ENCODE measurements around the gene FMN1.

FMN1 gene

DNA sequence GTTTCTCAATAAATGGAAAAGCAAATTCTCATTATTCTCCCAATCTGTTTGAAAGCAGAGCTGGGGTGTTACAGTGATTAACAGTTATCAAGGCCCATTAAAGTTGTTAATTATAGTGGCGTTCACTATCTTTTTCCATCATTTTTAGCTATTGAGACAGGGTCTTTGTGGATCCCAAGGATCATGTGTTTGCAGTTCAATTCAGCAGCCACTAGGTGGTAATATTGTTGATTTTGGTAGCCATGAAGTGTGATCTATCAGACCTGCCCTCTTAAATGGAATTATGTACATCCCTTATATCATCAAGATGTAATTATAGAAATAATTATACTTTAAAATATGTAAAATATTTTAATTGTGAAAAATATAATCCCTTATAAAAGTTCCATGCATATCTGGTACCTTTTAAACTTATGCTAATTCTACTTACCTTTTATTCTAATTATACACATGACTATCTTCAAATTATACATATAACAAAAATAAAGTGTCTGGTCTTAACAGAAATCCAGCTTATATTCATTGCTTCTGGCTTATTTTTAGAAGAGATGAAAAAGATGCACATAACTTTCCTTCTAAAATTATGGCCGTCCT, 350.3 kb downstream of the FMN1 start:
- in situ Hi-C loops (cut with MboI; ENCODE audit: low sequenced_read_pairs), result no loop called here

DNA sequence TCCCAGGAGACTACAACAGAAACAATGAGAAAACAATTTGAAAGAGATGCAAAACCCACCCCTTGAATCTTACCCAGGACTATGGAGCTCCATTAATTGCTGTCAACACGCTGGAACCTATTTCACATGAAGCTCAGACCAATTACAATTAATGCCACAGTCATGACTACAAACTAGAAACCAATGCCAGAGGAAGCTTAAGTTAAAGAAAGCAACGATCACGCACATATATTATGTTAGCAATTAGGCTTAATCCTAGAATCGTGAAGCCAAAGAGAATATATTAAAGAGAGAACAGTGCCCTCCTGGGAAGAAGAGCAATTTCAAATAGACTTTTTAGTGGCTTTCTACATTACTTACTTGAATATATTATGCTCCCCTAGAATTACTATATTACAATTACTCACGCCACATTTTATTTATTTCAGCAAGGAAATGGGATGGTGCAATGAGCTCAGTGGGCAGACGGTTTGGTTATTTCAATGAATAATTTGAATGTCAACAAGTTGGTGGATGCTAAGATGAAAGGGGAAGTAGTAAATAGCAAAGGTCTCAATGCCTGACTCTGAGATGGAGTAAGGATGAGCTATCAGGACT, 351.2 kb downstream of the FMN1 start:
- in situ Hi-C loops (cut with MboI; ENCODE audit: low sequenced_read_pairs), result no loop called here

DNA sequence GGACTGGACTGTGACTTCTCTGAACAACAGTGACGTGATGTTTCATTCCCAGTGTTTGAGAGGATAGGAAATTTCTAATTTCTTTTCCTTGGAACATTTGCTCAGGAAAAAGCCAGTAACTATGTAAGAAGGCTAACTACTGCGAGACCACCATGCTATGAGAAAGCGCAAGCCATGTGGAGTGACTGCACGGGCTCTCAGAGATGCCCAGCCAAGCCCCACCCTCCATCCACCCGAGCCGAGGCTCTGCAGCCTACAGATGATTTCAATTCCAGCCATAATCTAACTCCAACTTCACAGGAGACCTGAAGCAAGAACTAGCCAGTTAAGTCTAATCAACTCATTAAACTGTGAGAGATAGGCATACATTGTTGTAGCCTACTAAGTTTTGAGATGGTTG, 352.4 kb downstream of the FMN1 start:
- in situ Hi-C loops (cut with MboI; ENCODE audit: low sequenced_read_pairs), result no loop called here

DNA sequence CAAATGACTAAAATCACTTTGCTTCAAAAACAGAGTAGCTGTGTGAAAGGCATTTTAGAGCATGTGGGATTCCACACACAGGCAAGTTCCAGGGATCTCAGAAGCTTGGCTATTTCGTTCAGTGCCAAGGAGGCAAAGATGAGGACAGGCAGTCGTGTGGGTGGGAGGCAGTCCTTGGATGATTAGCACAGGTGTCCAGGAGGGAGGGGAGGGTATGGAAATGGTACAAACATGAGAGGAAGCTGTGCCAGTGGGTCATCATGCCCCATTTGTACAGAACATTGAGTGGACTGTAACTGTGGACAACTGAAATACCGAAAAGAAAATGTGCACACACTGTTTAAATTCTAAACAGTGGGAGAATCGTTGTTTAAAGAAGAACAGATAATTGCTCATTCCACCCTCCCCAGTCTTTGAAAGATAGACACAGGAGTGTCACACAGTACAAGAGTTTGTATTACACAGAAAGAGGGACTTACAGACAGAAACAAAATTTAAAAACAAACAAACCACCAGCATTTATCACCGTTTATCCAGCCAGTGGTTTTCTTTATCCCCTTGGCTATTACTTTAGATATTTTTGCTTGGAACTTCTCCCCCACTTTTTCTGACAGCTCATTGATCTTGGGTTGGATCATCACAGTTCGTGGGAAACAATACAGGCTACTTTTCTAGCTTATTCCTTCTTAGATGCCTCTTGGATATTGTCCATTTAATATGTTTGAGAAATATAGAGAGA, 353.8 kb downstream of the FMN1 start:
- in situ Hi-C loops (cut with MboI; ENCODE audit: low sequenced_read_pairs), result no loop called here

DNA sequence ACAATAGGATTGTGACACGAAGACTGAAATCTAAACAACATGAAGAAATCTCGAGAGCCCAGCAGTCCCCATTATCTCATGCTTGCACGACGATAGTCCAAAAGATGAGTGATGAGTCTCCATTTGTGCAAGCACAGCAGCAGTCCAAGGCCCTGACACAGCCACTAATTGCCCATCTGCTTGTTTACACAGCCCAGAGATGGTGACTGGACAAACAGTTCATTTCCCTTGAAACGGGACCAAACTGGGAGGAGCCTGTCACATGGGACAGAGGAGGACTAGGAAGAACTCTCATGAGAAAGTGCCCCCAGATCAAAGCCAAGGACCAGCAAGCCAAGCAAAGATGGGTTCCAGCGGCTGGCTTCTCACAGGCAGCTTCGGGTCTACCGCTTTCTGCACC, 355.7 kb downstream of the FMN1 start:
- in situ Hi-C loops (cut with MboI; ENCODE audit: low sequenced_read_pairs), result no loop called here

DNA sequence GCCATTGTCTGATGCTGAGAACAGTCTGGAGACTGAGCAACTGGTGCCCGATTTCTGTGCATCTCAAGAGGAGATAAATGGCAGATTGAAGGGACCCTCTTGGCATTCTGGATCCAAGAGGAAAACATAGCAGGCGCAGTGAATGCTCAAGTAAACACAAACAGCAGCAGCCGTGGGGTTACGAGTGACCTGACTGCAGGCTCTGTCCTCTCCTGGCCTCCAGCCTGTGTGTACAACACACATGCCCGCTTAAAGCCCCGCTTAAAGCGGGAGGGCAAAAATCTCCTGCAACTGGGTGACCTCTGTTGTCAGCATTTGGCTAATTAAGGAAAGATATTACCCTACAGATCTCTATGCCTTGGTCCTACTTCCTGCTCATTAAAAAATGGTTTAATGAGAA, 356.2 kb downstream of the FMN1 start:
- in situ Hi-C loops (cut with MboI; ENCODE audit: low sequenced_read_pairs), result no loop called here

DNA sequence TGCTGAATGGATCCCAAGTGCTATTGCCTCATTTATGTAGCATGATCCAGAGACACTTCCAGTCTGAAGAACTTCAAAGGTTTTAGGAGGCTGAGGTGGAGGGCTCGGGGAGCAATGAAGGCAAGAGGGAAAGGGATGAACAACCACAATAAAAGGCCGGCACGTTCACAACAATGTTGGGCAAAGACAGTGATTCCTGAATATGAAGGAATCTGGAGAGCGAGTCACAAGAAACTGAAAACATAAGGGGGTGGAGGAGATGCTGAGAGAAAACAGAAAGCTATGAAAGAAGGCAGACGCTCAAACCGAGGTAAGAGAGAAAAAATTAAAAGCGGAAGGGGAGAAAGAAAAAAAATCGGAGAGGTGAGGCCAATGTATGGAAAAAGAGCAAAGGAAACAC, 356.6 kb downstream of the FMN1 start:
- in situ Hi-C loops (cut with MboI; ENCODE audit: low sequenced_read_pairs), result no loop called here

DNA sequence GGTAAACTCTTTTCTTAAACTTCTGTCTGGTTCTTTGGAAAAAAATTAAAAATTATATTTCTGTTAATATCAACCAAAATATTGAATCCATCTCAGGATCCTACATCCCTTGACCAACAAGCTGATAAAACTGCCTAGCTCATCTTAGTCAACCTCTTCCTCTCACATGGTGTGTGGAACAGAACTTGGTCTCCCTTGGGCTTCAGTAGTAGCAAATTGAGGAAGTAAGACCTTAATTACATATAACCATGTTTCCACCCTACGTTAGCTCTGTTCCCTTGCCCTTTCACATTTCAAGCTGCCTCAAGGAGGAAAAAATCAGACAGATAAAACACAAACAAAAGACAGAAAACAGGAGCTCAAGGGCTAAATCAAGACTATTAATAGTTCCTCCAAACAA, 360.4 kb downstream of the FMN1 start:
- in situ Hi-C loops (cut with MboI; ENCODE audit: low sequenced_read_pairs), result no loop called here

DNA sequence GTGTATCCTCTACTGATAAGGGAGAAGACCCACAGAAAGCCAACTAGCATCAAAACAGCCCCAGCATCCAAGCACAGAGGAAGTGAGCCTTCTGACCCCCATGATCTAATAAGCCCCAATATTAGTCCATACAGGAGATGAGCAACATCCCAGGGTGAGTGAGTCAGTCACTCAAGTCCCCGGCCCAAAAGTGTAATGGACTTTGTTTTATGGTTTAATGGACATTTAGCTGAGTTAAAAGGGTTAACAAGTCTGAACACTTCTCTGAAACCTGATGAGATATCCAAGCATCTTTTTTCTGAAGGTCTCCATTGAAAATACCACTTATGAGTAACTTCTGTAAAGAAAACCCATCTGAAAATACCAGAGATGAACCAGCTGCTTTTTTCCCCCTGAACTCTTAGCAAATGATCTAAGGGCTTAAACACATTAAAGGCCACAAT, 361.1 kb downstream of the FMN1 start:
- in situ Hi-C loops (cut with MboI; ENCODE audit: low sequenced_read_pairs), result no loop called here

DNA sequence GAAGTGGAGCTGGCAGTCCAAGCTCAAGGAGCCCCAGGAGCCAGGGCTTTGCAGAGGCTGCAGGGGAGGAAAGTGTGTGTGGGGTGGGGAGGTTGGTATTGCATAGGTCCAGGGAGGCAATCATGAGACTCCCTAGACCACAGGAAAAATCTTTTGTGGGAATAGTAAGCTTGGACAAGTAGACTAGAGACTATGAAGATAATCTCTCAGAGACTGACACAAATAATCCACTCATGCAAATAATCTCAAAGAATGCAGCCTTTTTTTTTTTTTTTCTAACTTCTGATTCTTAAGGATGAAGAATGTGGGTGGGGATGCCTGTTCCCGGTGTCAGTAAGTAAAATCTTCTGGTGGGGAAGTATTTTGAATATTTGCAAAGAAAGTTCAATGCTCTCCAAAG, 363.0 kb downstream of the FMN1 start:
- in situ Hi-C loops (cut with MboI; ENCODE audit: low sequenced_read_pairs), result no loop called here

DNA sequence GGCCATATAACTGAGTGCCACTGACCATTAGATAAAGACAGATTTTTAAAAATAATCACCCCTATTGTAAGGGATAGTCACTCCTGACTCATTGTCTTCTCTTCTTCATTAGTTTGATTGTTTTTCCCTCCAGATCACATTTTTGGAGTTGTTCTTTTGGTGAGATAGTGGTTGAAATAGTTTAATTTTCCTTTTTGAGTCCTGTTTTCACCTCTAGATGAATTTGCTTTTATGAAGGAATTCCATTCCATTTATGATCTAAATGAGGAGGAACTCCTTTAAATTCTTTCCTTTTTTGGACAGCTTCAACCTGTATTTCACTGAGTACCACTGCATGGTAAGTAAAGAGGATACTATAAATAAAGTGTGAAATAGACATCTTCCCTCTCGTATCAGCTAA, 364.3 kb downstream of the FMN1 start:
- in situ Hi-C loops (cut with MboI; ENCODE audit: low sequenced_read_pairs), result no loop called here

DNA sequence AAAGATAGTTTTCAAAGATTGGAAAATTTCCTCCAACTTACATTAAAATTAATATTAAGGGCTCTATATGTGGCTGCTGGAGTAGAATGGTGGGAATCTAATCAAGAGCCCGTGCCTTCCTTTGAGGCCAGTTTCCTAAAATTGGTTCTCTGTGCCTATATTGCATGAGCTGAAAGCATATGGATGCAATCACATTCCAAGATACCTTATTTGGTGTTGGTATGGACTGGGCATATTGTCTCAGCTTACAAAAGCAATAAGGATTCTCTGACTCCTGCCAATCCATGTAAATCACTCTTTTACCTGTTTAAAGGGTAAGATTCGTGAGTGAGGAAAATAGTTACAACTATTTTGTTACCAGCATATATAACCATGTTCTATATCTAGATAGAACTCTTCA, 365.1 kb downstream of the FMN1 start:
- in situ Hi-C loops (cut with MboI; ENCODE audit: low sequenced_read_pairs), result no loop called here

DNA sequence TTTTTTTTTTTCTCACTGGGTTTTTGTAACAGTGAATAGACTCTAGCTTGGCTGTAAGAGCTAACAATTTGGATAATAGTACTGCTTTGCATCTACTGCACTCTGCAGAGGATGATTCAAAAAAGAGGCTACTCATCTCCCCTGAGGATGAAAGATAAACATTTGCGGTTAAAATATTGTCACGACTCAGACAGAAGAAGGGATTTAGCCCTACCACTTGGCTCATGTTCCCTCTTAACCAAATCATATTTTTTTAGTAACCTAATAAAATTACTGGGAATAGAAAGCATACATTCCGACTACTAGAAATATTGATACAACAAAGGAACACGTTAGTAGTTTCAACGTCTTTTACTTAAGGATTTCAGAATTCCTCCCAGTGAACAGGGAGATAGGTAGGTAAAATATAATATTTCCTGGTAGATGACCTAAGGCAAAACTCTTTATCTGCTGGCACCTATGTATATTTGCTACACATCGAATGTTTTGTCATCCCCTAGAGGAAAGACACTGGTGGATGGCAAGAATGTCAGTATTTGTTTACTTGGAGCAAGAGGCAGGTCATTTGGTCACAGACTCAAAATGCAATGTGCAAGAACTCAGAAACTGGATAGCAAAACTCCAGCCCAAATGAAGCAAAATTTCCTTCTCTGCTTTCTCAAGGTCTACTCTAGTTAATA, 365.9 kb downstream of the FMN1 start:
- in situ Hi-C loops (cut with MboI; ENCODE audit: low sequenced_read_pairs), result no loop called here

DNA sequence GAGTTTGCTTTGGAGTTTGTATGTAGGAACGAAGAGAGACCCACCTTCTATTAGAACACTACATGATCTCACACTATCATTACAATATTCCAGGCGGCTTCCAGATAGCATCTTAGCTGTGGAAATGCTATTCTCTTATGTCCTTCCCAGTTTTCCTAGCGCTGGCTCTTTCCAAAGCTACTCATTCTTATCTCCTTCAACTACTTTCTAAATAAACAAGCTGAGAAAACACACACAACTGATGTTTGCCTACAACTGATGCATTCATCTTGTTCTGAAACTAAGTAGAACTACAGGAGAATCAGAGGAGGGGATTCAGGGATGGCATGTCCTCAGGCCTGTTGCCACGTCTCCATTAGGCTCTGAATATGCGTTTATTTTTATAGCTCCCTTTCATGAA, 367.8 kb downstream of the FMN1 start:
- in situ Hi-C loops (cut with MboI; ENCODE audit: low sequenced_read_pairs), result no loop called here

DNA sequence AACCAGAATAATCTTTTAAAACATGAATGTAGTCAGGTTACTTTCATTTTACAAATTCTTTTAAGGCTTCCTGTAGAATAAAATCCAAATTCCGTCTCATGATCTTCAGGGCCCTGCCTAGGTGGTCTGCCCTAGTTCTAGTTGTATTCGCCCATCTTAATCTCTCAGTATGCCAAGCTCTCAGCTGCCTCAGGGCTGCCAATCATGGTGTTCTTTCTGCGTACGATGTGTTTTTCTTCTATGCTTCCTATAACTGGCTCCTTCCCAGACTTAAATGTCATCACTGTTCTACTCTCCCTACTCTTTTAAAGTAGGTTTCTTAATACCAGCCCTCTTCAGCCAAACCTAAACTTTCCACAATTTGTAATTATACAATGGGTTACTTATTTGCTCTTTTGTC, 369.3 kb downstream of the FMN1 start:
- in situ Hi-C loops (cut with MboI; ENCODE audit: low sequenced_read_pairs), result no loop called here

DNA sequence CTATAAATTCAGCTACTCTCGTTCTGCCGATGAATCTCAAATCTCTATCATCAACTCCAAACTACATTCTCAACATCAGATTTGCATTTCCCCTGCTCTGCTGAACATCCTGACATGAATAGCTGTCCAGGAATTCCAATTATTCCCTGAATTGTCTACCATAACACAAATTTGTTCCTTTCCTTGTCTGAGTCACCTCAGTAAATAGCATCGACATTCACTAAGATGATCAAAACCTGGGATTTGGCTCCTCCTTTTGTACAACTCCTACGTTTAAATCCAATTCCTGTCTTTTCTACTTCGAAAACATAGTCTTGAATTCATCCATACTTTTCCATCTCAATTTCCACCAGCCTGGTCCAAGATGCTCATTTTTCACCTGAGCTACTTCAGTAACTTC, 369.7 kb downstream of the FMN1 start:
- in situ Hi-C loops (cut with MboI; ENCODE audit: low sequenced_read_pairs), result no loop called here

DNA sequence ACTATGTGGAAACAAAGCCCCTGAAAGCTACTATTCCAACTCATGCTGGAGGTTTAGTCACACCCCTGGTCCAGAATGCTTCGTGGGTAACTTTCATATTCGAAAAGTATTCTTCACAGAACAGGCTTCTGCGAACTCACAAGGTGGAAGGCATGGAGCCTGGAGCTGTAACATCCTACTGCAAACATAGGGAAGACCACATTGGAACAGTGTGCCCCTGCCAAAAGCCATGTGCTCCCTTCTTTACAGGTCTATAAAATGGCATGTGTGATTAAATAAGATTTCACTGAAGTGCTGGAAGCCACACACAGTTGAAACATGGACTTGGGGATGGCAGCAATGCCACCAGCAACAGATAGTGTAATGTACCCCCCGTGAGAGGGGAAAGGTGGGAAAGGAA, 370.8 kb downstream of the FMN1 start:
- in situ Hi-C loops (cut with MboI; ENCODE audit: low sequenced_read_pairs), result no loop called here

DNA sequence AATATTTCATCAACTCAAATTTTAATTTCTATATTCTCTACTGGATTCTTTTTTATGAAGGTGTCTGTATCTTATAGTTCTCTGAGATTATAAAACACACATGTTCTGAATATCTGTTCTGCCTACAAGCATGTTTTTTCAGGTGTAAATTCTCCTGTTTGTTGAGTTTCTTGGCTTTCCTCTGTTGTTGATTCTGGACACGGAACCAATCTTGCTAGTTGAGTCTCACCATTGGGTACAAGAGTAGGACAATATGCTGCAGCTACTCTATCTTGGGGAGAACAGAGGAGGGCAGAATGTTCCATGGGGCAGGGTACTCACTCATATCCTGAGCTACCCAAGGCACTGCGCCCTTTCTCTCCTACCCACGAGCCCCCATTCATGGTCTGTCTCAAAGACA, 371.8 kb downstream of the FMN1 start:
- in situ Hi-C loops (cut with MboI; ENCODE audit: low sequenced_read_pairs), result no loop called here

DNA sequence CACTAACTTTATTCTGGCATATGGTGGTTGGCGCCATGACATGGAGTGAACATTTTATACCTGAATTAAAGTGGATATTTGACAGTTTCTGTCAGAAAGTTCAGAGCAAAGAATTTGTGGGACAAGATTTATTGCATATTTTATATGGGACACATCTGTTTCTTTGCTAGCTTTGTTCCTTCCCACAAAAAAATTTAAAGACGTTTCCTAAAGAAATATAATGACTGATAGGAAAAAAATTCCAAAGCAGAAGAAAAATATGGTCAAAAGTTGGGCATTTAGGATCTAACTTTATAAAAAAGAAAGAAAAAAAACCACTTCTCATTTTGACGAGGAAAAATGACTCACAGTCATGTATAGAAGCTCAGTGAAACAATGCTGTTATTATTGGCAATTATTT, 375.1 kb downstream of the FMN1 start:
- in situ Hi-C loops (cut with MboI; ENCODE audit: low sequenced_read_pairs), result no loop called here

DNA sequence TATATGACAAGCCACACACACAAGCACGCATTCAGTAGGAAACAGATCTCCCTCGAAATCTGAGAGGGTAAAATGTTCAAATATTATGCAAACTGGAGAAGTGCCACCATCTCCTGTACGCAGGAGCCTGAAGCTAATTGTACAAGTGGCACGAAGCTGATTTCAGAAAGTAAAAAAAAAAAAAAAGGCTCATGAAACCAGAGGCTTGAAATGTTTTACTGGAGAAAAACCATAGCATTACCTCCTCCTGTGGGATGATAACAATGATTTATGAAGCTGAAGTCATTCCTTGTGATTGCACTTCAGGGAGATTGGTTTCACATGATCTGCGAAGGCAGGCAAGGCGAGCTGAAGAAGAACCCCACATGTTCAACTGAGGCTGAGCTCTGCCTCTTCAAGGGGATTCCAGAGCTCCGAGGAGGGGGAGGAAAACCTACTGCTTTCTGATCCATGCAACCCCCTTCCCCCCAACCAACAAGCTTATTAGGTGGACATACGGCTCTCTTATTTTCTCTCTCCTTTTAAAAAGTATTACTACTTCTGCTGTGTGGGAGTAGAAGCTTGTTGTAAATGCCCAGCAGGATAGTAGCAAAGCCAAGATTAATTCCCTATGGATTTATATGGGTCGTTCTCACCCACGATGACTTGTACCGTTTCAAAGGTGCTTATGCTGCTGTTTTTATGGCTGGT, 375.6 kb downstream of the FMN1 start:
- in situ Hi-C loops (cut with MboI; ENCODE audit: low sequenced_read_pairs), result no loop called here

DNA sequence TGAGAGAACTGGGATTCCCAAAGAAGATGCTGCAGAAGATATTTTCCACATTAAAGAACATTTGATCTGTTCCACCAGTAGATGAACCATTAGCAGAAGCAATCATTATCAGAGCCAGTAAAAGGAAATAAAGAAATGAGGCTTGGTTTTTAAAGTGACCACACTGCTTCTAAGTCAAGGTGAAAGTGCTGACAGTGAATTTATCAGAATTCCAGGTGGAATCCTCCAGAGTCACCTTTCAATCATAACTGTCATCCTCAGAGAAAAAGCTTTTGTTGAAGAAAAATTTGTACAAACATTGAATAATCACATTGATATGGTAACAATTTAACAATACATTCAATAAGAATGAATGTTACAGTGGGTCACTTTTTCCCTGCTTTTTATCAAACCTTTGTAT, 376.9 kb downstream of the FMN1 start:
- in situ Hi-C loops (cut with MboI; ENCODE audit: low sequenced_read_pairs), result no loop called here
